GM18909 (cell line): ENCODE data around the gene LPCAT4.

ENCODE experiments used
- ATAC-seq: cut with Tn5 transposase; IDR thresholded peaks from one replicate; pipeline ENCODE4 v1.9.1; 2021; ENCODE audit warnings: mild to moderate bottlenecking; ENCODE audit not compliant: unreplicated experiment, poor library complexity

Gene LPCAT4

DNA sequence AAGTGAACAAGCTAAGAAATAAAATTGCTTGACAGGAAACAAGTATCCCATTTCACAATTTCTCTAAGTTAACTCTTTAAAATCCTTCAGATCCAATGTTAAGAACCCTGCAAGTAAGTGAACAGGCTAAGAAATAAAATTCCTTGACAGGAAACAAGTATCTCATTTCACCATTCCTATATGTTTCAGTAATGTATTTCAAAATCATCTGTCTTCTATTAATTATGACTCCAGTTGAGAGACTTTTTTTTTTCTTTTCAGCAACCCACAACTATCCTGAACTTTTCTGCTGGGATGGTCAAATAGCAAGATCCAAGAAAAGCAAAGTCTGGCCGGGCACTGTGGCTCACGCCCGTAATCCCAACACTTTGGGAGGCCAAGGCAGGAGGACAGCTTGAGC, 27.1 kb downstream of the LPCAT4 start:
- ATAC-seq = no peak

DNA sequence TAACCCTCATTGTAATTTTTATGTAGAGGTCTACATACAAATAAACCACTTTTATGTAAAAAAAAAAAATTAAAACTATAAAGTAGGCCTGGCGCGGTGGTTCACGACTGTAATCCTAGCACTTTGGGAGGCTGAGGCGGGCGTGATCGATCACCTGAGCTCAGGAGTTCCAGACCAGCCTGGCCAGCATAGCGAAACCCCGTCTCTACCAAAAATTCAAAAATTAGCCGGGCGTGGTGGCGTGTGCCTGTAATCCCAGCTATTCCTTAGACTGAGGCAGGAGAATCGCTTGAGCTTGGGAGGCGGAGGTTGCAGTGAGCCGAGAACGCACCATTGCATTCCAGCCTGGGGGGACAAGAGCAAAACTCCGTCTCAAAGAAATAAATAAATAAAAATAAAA, 28.6 kb downstream of the LPCAT4 start:
- no peak for ATAC-seq

DNA sequence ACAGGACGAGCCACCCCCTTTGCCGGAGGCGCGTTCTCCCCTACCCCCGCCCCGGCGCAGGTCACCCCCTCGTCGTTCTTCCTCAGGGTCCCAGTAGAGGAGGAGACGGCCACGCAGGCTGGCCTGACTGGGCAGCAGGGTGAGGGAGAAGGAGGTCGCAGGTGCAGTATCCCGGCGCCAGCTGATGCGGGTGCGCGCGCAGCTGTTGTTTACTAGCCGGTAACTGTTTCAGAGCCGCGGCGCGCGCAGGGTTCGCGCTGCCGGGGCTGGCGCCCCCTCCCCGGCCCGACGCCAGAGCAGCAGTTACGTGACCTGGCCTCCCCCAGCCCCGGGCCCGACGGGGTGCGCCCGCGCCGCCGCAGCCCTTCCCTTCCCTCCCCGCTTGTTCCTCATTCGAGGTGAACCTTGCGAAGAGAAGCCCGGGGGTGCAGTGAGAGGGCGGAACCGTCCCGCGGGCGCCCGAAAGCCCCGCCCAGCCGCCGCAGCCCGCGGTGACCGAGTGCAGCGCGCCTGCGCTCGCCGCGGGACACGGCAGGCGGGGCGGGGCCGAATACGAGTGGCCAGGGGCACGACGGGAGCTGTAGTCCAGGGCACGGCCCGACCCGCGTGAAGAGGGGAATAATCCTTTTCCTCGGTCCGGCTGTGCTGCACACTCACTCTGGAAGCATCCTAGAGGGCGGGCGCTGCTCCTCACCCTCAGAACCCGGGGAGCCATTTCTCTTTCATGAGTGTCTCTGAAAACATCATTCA, 29.3 kb downstream of the LPCAT4 start, which contains the start of gene SLC12A6:
Gene SLC12A6 (minus strand): TSS at position 225 of the 750 bp plus-strand sequence. CDS start 1,101 bp downstream, outside the sequence.
- ATAC-seq = peak; percentile 79

DNA sequence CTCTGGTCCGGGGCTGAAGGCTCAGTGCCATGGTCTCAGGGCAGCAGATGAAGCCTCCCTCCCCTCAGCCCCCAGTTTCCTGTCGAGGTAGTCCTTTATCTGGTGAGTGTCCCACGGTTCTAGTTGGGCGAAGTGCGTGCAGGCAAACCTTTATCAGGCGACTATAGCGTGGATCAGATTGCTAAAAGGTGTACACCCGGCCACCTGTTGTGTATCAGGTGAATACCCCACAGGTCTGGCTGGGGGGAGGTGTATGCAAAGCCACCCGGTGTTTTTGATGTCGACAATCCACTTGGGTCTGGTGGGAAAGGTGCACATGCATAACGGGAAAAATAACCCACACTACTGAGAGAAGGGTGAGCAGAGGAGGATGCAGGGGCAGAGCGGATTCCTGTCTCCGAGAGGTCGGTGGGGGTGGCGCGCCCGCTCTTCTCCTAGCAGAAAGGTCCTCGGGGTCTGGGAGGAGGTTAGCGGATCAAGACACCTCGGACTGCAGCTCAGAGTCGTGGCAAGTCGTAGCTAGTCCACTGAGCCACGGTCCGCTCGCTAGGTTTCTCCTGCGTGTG, 29.9 kb downstream of the LPCAT4 start:
- ATAC-seq = peak; percentile 13

DNA sequence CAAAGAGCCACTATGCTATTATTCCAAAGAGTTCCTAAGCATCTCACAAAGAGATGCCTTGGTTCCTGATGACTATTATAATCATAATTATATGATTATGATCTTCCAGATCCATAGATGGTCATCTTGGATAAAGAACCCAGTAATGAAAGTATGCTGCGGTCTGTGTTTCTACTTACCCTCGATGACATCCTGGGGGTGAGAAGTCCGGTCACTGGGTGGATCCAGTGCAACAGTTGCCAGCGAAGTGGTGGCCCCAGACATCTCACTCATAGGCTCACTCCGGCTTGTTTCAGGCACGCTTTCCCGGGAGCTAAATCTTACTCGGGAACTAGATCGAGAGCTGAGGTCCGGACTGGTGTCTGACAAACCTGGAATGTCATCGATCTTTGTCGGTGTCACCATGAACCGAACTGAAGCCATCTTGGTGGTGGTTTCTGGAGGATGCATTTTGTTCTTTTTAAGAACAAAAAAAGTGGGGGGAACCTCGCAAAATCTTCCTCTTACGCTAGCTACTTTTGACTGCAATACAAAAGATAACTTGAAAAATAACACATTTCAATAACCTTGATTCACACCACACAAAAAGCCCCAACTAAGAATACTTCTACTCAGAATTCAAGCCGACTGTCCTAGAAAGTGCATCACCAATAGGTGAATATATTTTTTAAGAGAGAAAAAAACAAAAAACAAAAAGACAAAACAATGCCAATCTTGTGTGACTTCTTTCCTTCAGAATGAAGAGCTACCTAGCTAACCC, 30.6 kb downstream of the LPCAT4 start:
- no peak for ATAC-seq

DNA sequence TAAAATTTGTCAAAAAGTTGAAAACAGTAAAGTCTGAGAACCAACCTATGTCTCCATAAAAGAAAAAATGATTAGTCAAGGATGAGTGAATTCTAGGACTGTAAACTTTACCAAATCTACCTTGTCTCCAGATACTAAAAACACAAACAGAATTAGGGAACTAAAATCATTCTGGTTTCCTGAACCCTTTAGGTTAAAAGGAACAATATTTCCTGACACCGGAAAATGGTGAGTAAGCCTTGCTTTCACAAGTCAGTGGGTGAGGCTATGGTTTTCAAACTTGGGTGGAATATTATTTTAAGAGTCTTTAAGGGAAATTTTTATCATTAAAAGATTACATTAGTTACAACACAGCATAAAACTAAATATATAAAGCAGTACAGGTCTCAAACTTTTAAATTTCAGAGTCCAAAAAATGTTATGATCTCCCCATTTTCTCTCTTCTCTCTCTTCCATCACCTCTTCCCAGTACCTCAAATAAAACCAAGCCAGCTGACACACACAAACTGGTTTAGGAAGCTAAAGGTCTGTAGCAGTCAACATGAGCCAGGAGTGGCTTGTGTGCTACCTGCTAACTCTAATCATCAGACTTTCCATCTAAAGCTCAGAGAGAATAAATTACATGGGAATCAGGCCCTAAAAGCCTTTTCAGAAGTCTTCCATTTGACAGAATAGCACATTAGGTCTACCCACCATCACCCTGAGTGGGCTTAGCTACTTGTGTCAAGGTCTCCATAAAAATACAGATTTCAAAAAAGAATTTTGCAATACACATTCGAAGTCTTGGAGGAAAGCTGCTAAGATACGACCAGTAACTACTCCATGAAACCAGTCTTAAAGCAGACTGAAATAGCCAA, 31.6 kb downstream of the LPCAT4 start:
- no peak for ATAC-seq

DNA sequence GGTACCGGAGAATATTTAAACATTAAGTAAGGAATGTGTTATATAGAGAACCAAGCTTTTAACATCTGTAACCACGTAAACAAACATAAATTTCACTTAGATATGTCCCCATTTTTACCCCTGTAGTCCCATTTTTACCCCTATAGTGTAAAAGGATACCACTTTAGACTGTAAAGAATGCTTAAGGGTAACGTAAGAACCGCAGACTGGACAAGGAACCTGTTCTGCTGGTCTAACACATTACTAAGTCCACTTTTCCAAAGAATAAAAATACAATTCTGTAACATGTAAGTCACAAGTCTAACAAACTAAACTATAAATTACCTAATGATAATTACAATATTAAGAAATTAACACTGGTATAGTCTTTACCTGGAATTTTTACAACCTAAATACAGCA, 32.3 kb downstream of the LPCAT4 start:
- ATAC-seq = no peak

DNA sequence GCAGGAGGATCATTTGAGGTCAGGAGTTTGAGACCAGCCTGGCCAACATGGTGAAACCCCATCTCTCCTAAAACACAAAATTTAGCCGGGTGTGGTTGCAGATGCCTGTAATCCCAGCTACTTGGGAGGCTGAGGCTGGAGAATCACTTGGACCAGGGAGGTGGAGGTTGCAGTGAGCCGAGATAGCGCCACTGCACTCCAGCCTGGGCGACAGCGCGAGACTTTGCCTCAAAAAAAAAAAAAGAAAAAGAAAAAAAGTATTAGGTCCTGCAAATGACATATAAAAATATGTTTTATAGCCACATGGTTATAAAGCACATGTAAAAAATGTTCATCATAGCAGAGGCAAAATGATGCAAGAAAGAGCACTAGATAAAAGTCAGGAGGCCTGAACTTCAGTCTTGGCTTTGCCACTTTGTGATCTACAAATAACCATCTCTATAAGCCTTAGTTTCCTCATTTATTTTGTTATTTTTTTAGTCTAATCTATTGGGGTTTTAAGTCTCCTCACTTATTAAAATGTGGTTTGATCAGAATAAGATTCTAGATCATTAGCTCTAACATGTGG, 34.4 kb downstream of the LPCAT4 start:
- ATAC-seq = no peak

DNA sequence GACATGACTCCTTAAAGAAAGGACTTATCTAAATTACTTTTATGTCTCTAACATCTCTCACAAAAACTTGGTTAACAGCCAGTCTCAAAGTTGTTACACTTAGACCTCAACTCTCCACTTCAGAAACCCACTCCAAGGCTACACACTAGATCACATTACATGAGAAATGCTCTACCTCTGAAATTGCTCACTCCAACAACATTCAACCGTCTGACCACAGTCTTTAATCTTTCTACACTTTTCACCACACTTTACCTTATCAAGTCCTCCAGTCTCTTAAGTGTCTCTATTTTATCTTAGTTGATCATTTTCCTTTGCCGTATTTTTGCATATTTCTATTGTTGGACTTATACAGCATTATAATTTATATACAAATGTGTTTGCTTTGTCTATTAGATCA, 35.2 kb downstream of the LPCAT4 start:
- no peak for ATAC-seq

DNA sequence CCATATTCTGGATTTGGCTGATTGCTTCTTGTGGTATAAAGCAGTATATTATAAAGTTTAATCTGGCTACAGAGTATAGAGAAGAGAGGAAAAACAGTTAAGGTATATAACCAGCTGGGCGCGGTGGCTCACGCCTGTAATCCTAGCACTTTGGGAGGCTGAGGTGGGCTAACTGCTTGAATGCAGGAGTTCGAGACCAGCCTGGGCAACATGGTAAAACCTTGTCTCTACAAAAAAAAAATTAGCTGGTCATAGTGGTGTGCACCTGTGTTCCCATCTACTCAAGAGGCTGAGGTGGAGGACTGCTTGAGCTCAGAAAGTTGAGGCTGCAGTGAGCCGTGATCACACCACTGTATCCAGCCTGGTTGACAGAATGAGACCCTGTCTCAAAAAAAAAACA, 36.7 kb downstream of the LPCAT4 start:
- no peak for ATAC-seq

DNA sequence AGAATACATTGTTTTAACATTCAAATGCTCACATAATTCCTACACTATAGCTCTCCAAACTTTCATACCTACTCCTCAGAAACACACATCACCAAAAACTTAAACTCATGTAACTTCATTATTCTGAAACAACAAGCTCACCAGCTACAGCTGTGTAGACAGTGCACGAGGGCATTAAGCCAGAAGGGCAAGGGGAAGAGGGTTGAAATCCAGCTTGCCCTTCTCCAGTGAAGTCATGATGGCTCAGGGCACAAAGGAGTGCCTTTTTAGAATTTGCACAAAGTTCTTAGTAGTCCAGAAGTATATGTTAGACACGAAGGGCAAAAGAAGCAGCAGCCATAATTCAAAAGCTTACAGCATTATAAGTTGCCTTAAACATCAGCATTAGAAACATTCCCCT, 38.0 kb downstream of the LPCAT4 start:
- ATAC-seq = no peak

DNA sequence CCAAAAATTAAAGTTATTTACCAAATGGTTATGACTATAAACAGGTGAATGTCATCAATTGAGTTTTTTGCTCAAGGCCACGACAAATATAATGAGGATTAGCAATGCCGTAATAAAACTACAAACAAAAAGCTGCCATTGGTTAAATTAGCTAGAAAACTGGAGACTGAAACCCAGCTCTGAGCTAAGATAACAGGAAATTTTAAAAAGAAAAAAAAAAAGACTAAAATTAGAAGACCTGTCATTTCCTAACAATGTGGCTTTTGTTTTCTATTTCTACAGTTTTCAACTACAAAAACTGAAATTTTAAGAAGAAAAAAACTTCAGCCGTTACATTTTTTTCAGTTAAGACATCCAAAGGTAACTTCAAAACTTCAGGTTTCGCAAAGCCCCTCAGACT, 39.1 kb downstream of the LPCAT4 start:
- no peak for ATAC-seq

DNA sequence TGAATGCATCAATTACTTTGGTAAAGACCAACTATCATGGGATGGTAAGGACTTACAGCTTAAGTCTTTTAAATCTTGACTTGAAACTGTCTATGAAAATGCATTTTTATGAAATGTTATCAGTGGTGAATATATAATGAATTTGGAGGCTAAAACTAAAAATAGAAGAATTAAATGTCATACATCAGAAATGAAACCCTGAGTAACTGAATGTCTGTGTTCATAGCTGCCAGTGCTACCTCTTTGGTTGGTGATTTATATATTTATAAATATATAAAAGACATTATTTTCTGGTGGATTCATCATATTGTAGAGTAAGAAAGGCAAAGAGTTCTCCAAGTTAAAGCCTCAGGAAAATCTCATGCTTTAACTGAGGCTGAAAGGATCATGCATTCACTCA, 41.6 kb downstream of the LPCAT4 start:
- no peak for ATAC-seq

DNA sequence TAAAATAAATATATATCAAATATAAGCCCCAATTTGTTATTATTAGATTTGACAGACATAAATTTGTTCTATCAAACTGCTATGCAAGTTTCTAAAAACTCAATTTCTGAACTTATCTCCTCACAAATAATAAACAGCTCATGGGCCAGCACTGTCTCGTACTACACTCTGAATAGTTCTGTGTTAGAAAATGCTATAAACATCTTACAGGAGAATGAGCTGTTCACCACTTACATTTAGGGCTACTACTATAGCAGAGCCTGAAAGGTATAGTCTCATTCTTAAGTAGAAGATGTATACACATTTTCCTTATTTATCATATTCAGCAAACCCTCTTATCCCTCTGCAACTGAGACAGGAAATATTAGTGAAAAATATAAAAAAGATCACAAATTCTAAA, 42.1 kb downstream of the LPCAT4 start:
- ATAC-seq = no peak

DNA sequence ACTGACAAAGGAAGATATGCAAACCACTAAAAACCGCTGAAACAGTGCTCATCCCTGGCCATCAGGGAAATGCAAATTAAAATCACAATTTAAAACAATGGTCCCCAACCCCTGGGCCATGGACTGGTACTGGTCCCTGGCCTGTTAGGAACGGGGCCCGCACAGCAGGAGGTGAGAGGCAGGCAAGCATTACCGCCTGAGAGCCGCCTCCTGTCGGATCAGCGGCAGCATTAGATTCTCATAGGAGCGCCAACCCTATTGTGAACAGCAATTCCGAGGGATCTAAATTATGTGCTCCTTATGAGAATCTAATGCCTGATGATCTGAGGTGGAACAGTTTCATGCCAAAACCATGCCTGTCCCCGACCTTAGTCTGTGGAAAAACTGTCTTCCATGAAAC, 43.8 kb downstream of the LPCAT4 start:
- no peak for ATAC-seq

DNA sequence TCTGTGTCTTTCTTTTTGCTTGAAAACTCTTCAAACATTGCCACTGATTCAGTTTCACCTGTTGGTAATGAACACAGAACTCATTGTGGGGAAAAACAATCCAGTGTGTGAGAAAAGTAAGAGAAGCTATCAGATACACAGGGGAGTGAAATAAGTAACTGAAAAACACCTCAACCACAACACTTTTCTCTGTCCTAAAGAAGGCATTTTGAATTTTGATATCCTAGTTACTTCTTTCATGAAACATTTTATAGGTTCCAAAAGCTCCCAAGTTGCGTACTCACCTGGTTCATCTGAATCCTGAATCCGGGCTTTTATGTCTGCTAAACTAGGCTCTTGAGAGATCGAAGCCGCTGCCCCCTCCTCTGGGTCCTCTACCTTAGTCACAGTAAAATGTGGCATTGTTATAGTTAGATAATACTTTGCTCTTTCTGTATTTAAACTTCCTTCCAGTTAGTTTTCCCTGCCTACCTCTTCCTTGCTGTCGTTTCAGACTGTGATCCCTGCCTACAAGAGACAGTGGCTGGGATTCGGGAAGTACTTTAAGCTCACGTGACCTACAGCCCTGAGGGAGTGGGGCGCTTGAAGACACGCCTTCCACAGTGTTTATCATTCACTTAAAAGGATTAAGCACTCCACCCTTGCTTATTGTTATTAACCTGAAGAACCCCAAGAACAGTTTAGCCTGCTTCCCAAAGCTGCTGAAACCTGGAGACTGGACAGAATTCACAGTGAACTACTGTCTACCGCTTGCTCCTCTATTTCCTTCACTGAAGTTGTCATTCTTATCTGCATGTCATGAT, 48.5 kb downstream of the LPCAT4 start:
- peak; percentile 75 for ATAC-seq

DNA sequence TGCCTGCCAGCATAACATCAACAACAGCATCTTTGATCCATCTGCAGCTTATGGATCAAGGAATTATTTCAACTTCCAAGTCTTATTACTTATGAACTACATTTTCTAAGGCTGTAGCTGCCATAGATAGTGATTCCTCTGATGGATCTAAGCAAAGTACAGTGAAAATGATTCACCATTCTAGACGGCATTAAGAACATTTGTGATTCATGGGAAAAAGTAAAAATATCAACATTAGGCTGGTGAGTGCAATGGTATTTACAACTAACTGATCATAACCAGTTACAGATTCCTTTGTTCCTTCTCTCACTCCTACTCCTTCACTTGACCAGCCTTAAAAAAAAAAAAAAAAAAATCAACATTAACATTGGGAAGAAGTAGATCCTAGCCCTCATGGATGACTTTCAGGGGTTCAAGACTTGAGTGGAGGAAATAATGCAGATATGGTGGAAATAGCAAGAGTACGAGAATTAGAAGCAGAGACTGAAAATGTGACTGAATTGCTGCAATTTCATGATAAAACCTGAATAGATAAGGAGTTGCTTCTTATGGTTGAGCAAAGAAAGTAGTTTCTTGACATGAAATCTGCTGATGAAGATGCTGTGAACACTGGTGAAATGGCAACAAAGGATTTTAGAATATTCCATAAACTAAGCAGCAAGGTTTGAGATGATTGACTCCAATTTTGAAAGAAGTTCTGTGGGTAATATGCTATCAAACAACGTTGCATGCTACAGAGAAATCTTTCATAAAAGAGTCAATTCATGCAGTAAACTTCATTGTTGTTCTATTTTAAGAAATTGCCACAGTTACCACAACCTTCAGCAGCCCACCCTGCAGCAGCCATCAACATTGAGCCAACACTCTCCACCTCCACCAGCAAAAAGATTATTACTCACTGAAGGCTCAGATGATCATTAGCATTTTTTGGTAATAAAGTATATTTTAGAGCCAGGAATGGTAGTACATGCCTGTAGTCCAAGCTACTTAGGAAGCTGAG, 52.2 kb downstream of the LPCAT4 start:
- no peak for ATAC-seq

DNA sequence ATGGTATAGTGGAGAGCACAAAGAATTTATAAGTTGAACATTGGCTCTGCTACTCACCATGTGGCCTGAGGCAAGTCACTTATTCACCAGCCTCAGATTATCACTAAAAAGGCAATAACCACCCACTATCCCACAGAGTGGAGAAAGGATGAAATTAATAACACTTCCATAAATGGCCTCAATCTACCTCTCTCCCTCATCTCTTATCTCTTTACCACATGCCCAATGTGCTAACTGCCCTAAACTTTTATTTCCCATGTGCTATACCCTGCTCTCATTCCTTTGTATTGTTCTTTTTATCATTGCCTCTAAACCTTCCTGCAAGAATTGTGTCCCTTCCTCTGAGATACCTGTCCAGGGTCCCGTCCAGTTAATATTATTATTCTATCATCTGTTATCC, 55.4 kb downstream of the LPCAT4 start:
- no peak for ATAC-seq
